Measurements from ENCODE around the gene RASL10B. TPM values are rescaled to one million over a fixed set of nuclear protein-coding genes. Genes with fewer than 3 reads are reported as not detected.

The RASL10B gene
- polyA plus RNA-seq, 1 donor from 2014 or later = 10.7 TPM

GRCh38 chr17:35729405-35729833 lies 2.0 kb upstream of the RASL10B start:
- no peak overlapping the region for H3K4me2 ChIP-seq (ENCODE audit: low read length)
- no peaks in the 10 kb centered on the region for H4K20me1 ChIP-seq (ENCODE audit: insufficient read depth)
- H3F3A ChIP-seq (ENCODE audit: insufficient read depth, low read length, poor library complexity, severe bottlenecking) = no peaks in the 10 kb centered on the region
- H3K9ac ChIP-seq (ENCODE audit: low read length) = no peak overlapping the region
- H3K27me3 ChIP-seq (ENCODE audit: insufficient read depth, low read depth, low read length) = no peaks in the 10 kb centered on the region
- no peak overlapping the region for H3K4me3 ChIP-seq (ENCODE audit: low read length)
- H3K9me2 ChIP-seq (ENCODE audit: insufficient read depth, low read length) = no peaks in the 10 kb centered on the region
- no peak for TF ChIP-seq SMC3 (conservative IDR thresholded peaks at IDR 0.05; ENCODE audit: poor library complexity)
- TF ChIP-seq POLR2AphosphoS5 (IDR thresholded peaks at IDR 0.05) = no peak
- no peak for TF ChIP-seq RAD21 (conservative IDR thresholded peaks at IDR 0.05)
- TF ChIP-seq REST (IDR thresholded peaks at IDR 0.05; ENCODE audit: borderline replicate concordance) = no peak
- no peak for TF ChIP-seq EZH2 (IDR thresholded peaks at IDR 0.05; ENCODE audit: borderline replicate concordance, insufficient read depth, low read length, poor library complexity, severe bottlenecking)
- no peak for TF ChIP-seq MXI1 (conservative IDR thresholded peaks at IDR 0.05; ENCODE audit: poor library complexity, severe bottlenecking)
- no peak for TF ChIP-seq CTCF (IDR thresholded peaks at IDR 0.05; ENCODE audit: poor library complexity, severe bottlenecking)
- no peak for TF ChIP-seq TAF1 (IDR thresholded peaks at IDR 0.05; ENCODE audit: low read depth)
- no peak for TF ChIP-seq EP300 (conservative IDR thresholded peaks at IDR 0.05; ENCODE audit: poor library complexity, severe bottlenecking)
- H2AFZ ChIP-seq (ENCODE audit: low read depth, low read length) = no peak overlapping the region
- H3K9me3 ChIP-seq (ENCODE audit: low read length) = no peaks in the 10 kb centered on the region
- no peak overlapping the region for H3K27ac ChIP-seq (ENCODE audit: low read length)
- H3K79me2 ChIP-seq (replicated peaks; ENCODE audit: insufficient read depth, low read length) = no peaks in the 10 kb centered on the region
- no peaks in the 10 kb centered on the region for H3K36me3 ChIP-seq (ENCODE audit: insufficient read depth, low read length)

GRCh38 chr17:35730400-35731005 lies 936 bp upstream of the RASL10B start:
- no peak overlapping the region for H3K9ac ChIP-seq (ENCODE audit: low read length)
- no peaks in the 10 kb centered on the region for H3K9me3 ChIP-seq (ENCODE audit: low read length)
- H3F3A ChIP-seq (ENCODE audit: insufficient read depth, low read length, poor library complexity, severe bottlenecking) = no peaks in the 10 kb centered on the region
- no peaks in the 10 kb centered on the region for H3K27me3 ChIP-seq (ENCODE audit: insufficient read depth, low read depth, low read length)
- no peak overlapping the region for H3K4me2 ChIP-seq (ENCODE audit: low read length)
- H2AFZ ChIP-seq (ENCODE audit: low read depth, low read length) = no peak overlapping the region
- H3K9me2 ChIP-seq (ENCODE audit: insufficient read depth, low read length) = no peaks in the 10 kb centered on the region
- no peak overlapping the region for H3K4me3 ChIP-seq (ENCODE audit: low read length)
- H4K20me1 ChIP-seq (ENCODE audit: insufficient read depth) = no peaks in the 10 kb centered on the region
- no peaks in the 10 kb centered on the region for H3K79me2 ChIP-seq (replicated peaks; ENCODE audit: insufficient read depth, low read length)
- no peak overlapping the region for H3K27ac ChIP-seq (ENCODE audit: low read length)
- TF ChIP-seq RAD21 (conservative IDR thresholded peaks at IDR 0.05) = no peak
- no peak for TF ChIP-seq TAF1 (IDR thresholded peaks at IDR 0.05; ENCODE audit: low read depth)
- no peak for TF ChIP-seq POLR2AphosphoS5 (IDR thresholded peaks at IDR 0.05)
- TF ChIP-seq EZH2 (IDR thresholded peaks at IDR 0.05; ENCODE audit: borderline replicate concordance, insufficient read depth, low read length, poor library complexity, severe bottlenecking) = no peak
- TF ChIP-seq SMC3 (conservative IDR thresholded peaks at IDR 0.05; ENCODE audit: poor library complexity) = no peak
- no peak for TF ChIP-seq MXI1 (conservative IDR thresholded peaks at IDR 0.05; ENCODE audit: poor library complexity, severe bottlenecking)
- TF ChIP-seq REST (IDR thresholded peaks at IDR 0.05; ENCODE audit: borderline replicate concordance) = no peak
- TF ChIP-seq EP300 (conservative IDR thresholded peaks at IDR 0.05; ENCODE audit: poor library complexity, severe bottlenecking) = no peak
- TF ChIP-seq CTCF (IDR thresholded peaks at IDR 0.05; ENCODE audit: poor library complexity, severe bottlenecking) = no peak
- H3K36me3 ChIP-seq (ENCODE audit: insufficient read depth, low read length) = no peaks in the 10 kb centered on the region

All from neural cell (in vitro differentiated cells).